ENCODE results near the gene FTMT. TPM values are rescaled to one million over a fixed set of nuclear protein-coding genes. Genes with fewer than 3 reads are reported as not detected.

The FTMT gene
- total RNA-seq, 1 donor from 2014 or later: not detected

GRCh38 chr5:121899346-121899745, 47.7 kb downstream of the FTMT start:
- Histone ChIP-seq H3K27ac (no peak overlapping the region), H3K9ac (no peak overlapping the region), H2AFZ (replicated peaks) (no peak overlapping the region), H4K20me1 (ENCODE audit: low read depth) (no peaks in the 10 kb centered on the region), H3K36me3 (no peaks in the 10 kb centered on the region), H3F3A (ENCODE audit: low read depth) (no peaks in the 10 kb centered on the region), H3K79me2 (ENCODE audit: low read depth) (no peaks in the 10 kb centered on the region), H3K4me1 (peaks cover 5% of the 10 kb centered on the region), H3K9me3 (ENCODE audit: low read depth) (no peaks in the 10 kb centered on the region), H3K4me2 (no peak overlapping the region), H3K27me3 (no peaks in the 10 kb centered on the region), H3K4me3 (no peak overlapping the region)
- no peaks in the 10 kb centered on the region for H3K4me1 Mint-ChIP-seq
- no peak for TF ChIP-seq CTCF (IDR thresholded peaks at IDR 0.05)
- TF ChIP-seq EZH2phosphoT487 (IDR thresholded peaks at IDR 0.05): no peak
- no peak for TF ChIP-seq EZH2 (IDR thresholded peaks at IDR 0.05)
- no peaks in the 10 kb centered on the region for H3K9me3 Mint-ChIP-seq
- no peak overlapping the region for H3K27ac Mint-ChIP-seq
- H3K4me3 Mint-ChIP-seq: no peak overlapping the region
- H3K36me3 Mint-ChIP-seq: no peaks in the 10 kb centered on the region
- DNase-seq (ENCODE audit: low spot score): no peak
- no peaks in the 10 kb centered on the region for H3K27me3 Mint-ChIP-seq (ENCODE audit: insufficient read depth, low read depth)

Other genes with a start within 250 kb of the FTMT start
- 17.7 and 25.0 TPM in 2 replicates for gene SRFBP1, start 110.1 kb downstream of the FTMT start, total RNA-seq (ENCODE audit: low replicate concordance)
- gene LOX, start 226.4 kb downstream of the FTMT start, total RNA-seq (ENCODE audit: low replicate concordance): 0.09 and 0.11 TPM in 2 replicates

Data from neural progenitor cell (in vitro differentiated cells).